Cardiac muscle cell (in vitro differentiated cells and primary cell): ENCODE measurements around the gene ARNT2. TPM values are rescaled to one million over a fixed set of nuclear protein-coding genes. Genes with fewer than 3 reads are reported as not detected.
A peak's percentile ranks its signal among the peaks of the same experiment; 100 is the strongest.

Source experiments
- DNase-seq, 2 donors: peaks; one replicate each; pipeline versions ENCODE4 v3.0.0 to v3.0.0-alpha.2; 2010 to 2017; ENCODE audit warnings: low read depth in 1 of 2, low spot score in 1 of 2
- H3K27ac ChIP-seq: fragments of 200-600 bp; sonication (generic); 2 replicates; pipeline ENCODE4 v1.5.1; 2016
- H3K27me3 ChIP-seq: fragments of 200-600 bp; sonication (generic); 2 replicates; pipeline ENCODE4 v1.6.0; 2016; ENCODE audit warnings: control low read depth
- H3K36me3 ChIP-seq: fragments of 200-600 bp; sonication (generic); 2 replicates; pipeline ENCODE4 v1.5.1; 2016; ENCODE audit warnings: control low read depth
- H3K4me1 ChIP-seq: fragments of 200-600 bp; sonication (generic); 2 replicates; pipeline ENCODE4 v1.8.1; 2017; ENCODE audit warnings: low read depth, mild to moderate bottlenecking, mixed run types
- H3K4me3 ChIP-seq: fragments of 200-600 bp; sonication (generic); 2 replicates; pipeline ENCODE4 v1.5.1; 2016; ENCODE audit warnings: mild to moderate bottlenecking
- H3K9me3 ChIP-seq: fragments of 200-600 bp; sonication (generic); 2 replicates; pipeline ENCODE4 v1.5.1; 2017; ENCODE audit warnings: low read depth, mild to moderate bottlenecking, control low read depth
- CTCF ChIP-seq: IDR thresholded peaks from 2 replicates; pipeline ENCODE4 v1.5.1; 2012; ENCODE audit warnings: low read depth, mild to moderate bottlenecking, low read length
- polyA plus RNA-seq: library from polyadenylated mRNA; unstranded; fragments of >200 nt; fragmentation: Nextera tagmentation; extraction: Ambion mirVana; gene quantifications from 2 replicates; pipeline ENCODE4 v1.2.1, GENCODE V29; 2016
- total RNA-seq: library from RNA; depleted of rRNA; stranded (reverse); fragments of >200 nt; gene quantifications from 2 replicates; pipeline ENCODE4 v1.2.3, GENCODE V29; 2016

The ARNT2 gene
- total and polyA plus RNA-seq, 2 experiments from 2014 or later: 3.8 to 4.4 TPM

GRCh38 chr15:80578871-80579270 lies 174.7 kb downstream of the ARNT2 start:
- Histone ChIP-seq H3K27me3 (no peaks in the 10 kb centered on the region), H3K27ac (no peak overlapping the region), H3K9me3 (no peaks in the 10 kb centered on the region), H3K4me3 (no peak overlapping the region), H3K36me3 (no peaks in the 10 kb centered on the region), H3K4me1 (no peaks in the 10 kb centered on the region)
- DNase-seq: no peak
- no peak for TF ChIP-seq CTCF

GRCh38 chr15:80579611-80580010 lies 175.4 kb downstream of the ARNT2 start:
- no peak for DNase-seq
- Histone ChIP-seq H3K36me3 (no peaks in the 10 kb centered on the region), H3K4me3 (no peak overlapping the region), H3K27ac (no peak overlapping the region), H3K27me3 (no peaks in the 10 kb centered on the region), H3K4me1 (no peaks in the 10 kb centered on the region), H3K9me3 (no peaks in the 10 kb centered on the region)
- no peak for TF ChIP-seq CTCF

- no peak for TF ChIP-seq CTCF
- H3K4me1 ChIP-seq: no peaks in the 10 kb centered on the region
- H3K27ac ChIP-seq: no peak overlapping the region
- no peaks in the 10 kb centered on the region for H3K27me3 ChIP-seq
- DNase-seq: peak in 1 of 2 donors; percentile 75
- H3K9me3 ChIP-seq: no peaks in the 10 kb centered on the region
- no peaks in the 10 kb centered on the region for H3K36me3 ChIP-seq
- H3K4me3 ChIP-seq: no peak overlapping the region
Measured at GRCh38 chr15:80580106-80580505, 175.9 kb downstream of the ARNT2 start.

GRCh38 chr15:80580536-80581260 lies 176.5 kb downstream of the ARNT2 start:
- no peak for DNase-seq
- no peak overlapping the region for H3K4me3 ChIP-seq
- no peaks in the 10 kb centered on the region for H3K4me1 ChIP-seq
- H3K27ac ChIP-seq: no peak overlapping the region
- no peaks in the 10 kb centered on the region for H3K27me3 ChIP-seq
- H3K9me3 ChIP-seq: no peaks in the 10 kb centered on the region
- no peak for TF ChIP-seq CTCF
- no peaks in the 10 kb centered on the region for H3K36me3 ChIP-seq

GRCh38 chr15:80581976-80582375 lies 177.8 kb downstream of the ARNT2 start:
- Histone ChIP-seq H3K27ac (no peak overlapping the region), H3K9me3 (no peaks in the 10 kb centered on the region), H3K4me1 (no peaks in the 10 kb centered on the region), H3K36me3 (no peaks in the 10 kb centered on the region), H3K4me3 (no peak overlapping the region), H3K27me3 (no peaks in the 10 kb centered on the region)
- no peak for TF ChIP-seq CTCF
- no peak for DNase-seq
